Head of caudate nucleus (tissue), 42 donors: ENCODE measurements around the gene S100A7A.

Experiments used
- DNase-seq, 42 donors: peaks; one replicate each; pipeline versions ENCODE4 v3.0.0 to v3.0.0-alpha.2; 2020 to 2021; ENCODE audit warnings: mixed read lengths in 7 of 42
- intact Hi-C: fragments of 100-400 bp; cut with DNase I; formaldehyde crosslinking; loops from one replicate; pipeline ENCODE4 v1.15.0; 2022

Gene S100A7A

DNA sequence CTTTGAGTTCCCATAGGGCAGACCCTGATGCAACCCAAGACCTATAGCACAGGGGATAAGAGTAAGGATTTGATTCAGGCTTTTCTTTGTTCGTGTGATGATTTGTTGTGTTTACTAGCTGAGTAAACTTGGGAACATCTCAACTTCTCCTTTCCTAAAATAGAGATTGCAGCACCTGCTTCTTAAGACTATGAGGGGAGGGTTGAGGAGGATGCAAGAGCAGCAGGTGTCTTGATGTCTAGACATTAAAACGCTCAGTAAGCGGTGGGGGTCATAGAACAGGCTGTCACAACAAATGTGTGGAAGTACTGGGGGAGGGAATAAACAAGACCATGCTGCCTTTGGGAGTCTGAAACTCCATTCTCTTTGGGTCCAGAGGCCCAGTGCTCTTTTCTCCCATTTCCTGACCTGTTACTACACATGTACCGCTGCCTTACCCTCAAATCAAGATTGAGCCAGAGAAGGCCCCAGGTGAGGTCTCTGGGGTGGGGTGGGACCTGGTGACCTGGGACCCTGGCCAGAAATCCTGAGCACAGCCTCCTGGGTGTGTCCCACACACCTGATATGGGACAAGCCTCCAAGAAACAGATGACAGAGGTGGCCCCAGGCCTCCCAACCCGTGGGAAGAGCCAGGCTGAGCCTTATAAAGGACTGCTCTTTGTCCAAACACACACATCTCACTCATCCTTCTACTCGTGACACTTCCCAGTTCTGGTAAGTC lies at the start of gene S100A7A:
Gene S100A7A (plus strand): TSS at position 671 of the 721 bp plus-strand sequence. CDS start 1,563 bp downstream, outside the sequence.
- intact Hi-C loops, result no loop called here
- DNase-seq, result peak in 2 of 42 donors; percentile 1 to 6

DNA sequence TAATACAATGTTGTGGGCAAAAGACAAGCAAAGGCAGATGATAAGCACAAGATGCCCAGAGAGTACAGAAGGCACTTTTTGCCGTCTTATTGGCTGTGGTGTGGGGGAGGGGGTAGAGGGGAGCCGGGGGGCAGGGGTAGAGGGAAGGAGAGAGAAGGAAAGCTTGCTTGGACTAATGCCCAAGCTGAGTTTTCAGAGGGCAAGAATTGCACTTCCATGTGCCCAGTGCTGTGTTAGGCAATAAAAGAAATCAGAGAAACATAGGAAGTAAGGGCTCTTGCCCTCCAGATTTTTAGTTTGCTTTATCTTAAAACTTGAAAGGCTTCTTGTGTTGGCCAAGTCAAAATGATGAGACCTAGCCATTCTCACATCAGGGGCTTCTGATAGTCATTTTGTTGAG lies 49.2 kb upstream of the S100A7A start:
- no peak for DNase-seq
- intact Hi-C loops, result no loop called here

DNA sequence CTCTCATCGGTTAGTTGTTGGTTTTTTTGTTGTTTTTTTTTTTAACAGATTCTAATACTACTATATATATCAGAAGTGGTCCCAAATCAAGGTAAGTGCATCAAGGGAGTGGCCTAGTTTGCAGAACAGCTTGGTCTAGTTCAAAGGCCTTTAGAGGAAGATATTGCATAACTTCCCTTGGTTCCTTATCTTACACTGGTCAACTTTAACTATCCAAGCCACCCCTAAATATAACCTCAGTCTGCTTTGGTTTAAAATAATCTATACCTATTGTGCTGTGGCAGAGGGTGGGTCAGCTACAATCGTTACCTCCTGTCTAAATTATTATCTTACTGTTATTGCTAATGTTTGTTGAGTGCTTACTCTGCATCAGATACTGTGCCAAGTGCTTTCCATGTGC lies 47.8 kb upstream of the S100A7A start:
- intact Hi-C loops, result no loop called here
- no peak for DNase-seq

DNA sequence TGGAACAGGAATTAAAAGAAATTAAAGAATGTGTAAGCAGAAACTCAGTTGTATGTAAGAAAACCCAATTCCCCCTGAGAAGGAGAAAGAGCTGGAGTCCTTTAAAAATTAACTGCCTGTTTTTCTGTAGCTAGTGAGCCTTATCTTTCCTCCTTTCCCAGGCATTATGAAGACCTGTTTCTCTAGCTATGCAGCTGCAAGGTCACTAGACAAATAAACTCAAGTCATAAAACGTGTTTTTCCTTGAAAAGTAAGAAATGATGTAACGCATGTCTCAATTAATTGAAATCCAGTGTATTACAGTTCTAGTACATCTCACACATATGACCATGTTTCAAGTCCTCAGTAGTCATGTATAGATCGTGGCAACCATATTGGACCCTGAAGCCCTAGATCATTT lies 46.2 kb upstream of the S100A7A start:
- intact Hi-C loops, result no loop called here
- no peak for DNase-seq

DNA sequence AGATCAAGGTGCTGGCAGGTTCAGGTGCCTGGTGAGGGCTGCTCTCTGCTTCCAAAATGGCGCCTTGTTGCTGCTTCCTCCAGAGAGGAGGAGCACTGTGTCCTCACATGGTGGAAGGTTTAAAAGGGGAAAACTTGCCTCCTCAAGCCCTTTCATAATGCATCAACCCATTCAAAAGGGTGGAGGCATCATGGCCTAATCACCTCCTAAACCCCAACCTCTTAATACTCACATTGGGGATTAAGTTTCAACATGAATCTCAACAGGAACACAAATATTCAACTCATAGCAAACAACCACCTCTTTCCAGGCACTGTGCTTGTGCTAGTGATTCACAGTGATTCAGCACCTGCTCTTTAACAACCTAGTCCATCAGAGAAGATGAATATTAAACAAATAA lies 45.1 kb upstream of the S100A7A start:
- intact Hi-C loops, result no loop called here
- peak in 1 of 42 donors; percentile 2 for DNase-seq

DNA sequence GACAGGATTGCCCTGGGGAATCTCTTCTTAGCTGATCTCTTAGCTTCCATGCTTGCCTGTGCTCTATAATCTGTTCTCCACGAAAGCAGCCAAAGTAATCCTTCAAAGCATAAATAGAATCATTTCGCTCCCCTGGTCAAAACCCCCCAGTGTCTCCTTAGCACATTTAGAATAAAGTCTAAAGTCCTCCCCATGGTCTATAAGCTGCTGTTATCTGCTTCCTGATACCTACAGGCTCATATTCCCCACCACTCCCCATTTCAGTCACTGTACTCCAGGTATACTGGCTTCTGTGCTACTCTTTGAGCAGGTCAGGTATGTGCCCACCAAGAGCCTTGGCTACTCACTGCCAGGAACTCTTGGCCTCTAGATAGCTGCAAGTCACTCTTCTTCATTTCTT lies 43.7 kb upstream of the S100A7A start:
- no peak for DNase-seq
- intact Hi-C loops, result no loop called here

DNA sequence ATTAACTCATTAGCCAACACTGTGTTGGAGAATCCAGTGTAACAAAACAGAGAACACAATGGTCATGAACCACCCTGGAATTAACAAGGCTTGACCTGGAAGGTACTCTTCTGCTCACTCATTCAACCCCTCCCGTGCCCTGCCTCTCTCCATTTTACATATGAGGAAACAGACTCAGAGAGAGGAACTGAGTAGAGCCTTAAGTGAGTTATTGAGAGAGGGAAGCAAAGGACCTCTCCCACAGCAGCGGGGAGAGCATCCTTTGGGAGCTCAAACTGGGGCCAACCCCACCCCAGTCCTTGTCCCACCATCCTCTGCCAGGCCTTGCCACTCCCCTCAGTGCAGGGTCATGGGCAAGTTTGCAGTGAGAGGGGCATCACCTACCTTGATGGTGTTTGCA lies 42.2 kb upstream of the S100A7A start:
- intact Hi-C loops, result no loop called here
- peak in 5 of 42 donors; percentile 4 to 15 (median 13) for DNase-seq

DNA sequence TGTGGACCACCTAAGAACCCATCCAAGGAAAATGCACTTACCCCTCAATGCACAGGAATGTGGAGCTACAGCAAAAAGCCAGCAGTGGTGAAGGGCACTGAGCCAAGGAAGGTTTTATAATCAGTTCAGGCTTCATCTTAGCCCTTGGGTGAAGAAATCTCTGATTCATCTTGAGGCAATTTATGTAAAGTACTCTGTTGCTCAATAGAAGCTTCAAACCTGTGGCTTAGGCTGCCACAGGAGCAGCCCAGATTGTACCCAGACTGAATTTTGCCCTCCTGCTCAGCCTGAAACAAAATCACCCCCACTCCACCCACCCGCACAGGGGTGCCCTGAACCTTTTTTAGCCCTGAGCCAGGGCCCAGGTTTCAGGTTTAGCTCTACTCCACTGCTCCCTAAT lies 40.8 kb upstream of the S100A7A start, which contains the start of gene S100A12:
Gene S100A12 (minus strand): TSS at position 111 of the 400 bp plus-strand sequence. CDS start 1,029 bp downstream, outside the sequence.
- intact Hi-C loops, result no loop called here
- DNase-seq, result peak in 25 of 42 donors; percentile 8 to 73 (median 38)

DNA sequence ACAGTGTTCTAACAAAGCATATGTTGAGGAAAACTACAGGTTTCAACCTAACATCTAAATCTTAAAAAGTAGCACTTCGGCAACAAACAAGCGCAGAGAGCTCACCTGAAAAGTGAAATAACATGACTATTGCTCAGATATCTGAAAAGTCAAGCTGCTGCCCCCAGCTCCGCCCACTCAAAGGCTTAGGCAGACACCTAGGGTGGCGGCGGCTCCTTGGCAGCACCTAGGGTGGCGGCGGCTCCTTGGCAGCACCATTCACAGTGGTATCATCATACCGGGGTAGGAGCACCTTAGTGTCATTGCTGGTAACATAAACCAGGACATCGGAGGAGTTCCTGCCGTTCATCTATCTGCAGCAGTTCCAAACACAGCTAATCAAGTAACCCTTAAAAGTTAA lies 36.7 kb upstream of the S100A7A start:
- intact Hi-C loops, result no loop called here
- DNase-seq, result peak in 34 of 42 donors; percentile 17 to 84 (median 48)

DNA sequence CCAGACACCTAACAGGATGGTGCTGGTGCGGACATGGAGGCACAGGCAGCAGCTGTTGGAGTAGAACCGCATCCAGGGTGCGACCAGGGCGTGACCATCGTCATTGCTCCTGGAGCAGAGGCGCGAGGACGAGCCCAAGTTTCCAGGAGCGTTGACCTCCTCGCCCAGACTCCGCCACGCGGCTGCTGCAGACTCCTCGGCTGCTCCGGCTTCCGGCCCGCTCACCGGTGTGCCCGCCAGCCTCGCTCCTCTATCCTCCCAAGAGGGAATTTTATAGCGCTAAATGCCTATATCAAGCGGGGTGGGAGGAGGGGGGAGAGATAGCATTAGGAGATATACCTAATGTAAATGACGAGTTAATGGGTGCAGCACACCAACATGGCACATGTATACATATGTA lies 35.6 kb upstream of the S100A7A start:
- DNase-seq, result peak in 2 of 42 donors; percentile 26 to 40
- intact Hi-C loops, result no loop called here

DNA sequence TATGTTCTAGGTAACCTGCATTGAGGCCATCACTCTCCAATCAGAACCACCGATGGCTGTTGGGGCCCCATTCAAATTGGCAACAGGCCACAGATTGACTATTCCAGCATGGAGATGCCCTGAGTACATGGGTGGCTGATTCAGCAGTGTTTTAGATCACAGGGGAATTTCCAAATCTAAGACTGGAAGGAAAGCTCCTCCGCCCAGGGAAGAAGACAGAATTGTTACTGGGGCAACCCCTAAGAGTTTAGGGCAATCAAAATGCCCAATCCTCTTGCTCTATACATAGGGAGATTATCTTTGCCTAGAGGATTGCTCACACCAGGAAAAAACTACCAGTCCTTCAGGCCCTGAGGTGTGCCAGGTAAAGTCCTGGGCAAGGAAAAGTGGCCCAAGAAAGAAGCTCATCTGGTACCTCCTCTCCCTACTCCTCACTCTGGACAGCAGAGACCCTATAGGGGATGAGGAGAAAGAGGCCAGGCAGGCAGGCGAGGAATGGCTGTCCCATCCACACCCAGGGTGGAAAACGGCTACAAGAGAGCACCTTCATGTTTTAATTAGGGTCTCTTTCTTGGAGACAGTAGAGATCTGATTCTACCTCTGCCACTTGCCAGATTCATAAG lies 31.3 kb upstream of the S100A7A start:
- intact Hi-C loops, result no loop called here

DNA sequence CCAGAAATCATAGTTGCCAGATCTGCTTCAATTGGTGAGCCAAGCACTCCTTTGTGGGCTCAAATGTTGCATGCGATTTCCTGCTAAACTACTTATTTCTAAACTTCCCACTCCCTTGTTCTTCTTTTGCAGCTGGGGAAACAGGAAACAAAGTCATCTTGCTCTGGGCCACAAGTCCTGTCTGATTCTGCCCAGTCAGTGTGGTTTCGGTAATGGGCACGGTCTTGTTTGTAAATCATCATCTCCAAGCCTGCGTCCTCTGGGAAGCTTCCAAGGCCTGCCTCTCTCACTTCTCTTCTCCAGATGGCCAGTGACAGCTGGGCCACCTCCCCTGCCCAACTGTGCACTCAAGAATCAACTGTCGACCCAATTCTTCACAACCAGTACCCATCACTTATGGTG lies 29.8 kb upstream of the S100A7A start:
- DNase-seq, result peak in 29 of 42 donors; percentile 13 to 68 (median 36)
- intact Hi-C loops, result no loop called here

More for the DNA sequence above, 31.3 kb upstream of the S100A7A start:
- DNase-seq, result peak in 4 of 42 donors; percentile 2 to 17 (median 11)

DNA sequence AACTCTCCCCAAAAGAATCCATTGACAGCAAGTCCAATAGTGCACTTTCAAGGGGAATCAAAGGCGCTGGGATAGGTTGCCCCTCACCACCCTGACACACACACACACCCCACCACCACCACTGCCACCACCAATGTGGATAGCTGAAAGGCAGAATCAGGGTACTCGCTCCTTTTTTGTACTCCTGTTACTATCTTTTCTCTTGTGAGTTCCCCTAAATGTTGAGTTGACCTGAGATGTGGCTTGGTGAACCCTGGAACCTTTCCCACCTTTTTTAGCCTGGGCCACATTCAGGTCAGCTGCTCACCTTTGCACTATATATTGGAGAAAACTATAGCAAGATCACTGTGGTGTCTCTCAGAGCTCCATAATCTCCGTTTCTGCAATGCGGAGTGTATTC lies 29.3 kb upstream of the S100A7A start:
- intact Hi-C loops, result no loop called here
- DNase-seq, result peak in 2 of 42 donors; percentile 2 to 9

DNA sequence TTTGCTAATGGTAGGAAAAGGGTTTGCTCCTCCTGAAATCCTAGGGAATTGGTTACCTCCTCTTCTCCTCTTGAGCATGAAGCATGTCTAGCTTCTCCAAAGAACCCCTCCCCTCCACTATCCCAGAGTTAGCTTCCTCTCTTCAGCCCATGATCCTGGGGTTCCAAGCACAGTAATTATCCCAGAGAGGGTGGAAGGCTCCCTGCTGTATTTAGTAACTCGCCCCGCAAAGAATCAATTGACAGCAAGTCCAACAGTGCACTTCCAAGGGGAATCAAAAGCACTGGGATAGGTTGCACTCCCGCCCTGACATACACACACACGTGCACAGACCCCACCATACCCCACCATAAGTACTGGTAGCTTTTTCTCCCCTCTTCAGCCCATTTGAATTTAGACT lies 28.5 kb upstream of the S100A7A start:
- DNase-seq, result peak in 3 of 42 donors; percentile 1 to 17 (median 1)
- intact Hi-C loops, result no loop called here

DNA sequence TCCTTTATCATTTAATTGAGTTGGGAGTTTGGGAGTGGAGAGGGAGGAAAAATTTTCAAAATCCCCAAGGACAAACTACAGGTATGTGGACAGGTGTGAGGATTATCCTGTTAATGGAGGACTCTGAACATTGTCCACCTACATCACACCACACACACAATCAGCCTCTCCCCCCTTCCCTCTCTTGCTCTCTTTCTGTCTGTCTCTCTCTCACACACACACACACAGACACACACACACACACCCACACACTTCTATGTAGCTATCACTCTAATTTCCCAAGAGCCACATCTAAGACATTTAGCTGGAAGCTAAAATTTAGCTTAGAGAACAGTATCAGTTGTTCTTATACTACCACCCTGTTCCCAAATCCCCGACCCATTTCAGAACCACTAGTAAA lies 26.9 kb upstream of the S100A7A start:
- intact Hi-C loops, result no loop called here

DNA sequence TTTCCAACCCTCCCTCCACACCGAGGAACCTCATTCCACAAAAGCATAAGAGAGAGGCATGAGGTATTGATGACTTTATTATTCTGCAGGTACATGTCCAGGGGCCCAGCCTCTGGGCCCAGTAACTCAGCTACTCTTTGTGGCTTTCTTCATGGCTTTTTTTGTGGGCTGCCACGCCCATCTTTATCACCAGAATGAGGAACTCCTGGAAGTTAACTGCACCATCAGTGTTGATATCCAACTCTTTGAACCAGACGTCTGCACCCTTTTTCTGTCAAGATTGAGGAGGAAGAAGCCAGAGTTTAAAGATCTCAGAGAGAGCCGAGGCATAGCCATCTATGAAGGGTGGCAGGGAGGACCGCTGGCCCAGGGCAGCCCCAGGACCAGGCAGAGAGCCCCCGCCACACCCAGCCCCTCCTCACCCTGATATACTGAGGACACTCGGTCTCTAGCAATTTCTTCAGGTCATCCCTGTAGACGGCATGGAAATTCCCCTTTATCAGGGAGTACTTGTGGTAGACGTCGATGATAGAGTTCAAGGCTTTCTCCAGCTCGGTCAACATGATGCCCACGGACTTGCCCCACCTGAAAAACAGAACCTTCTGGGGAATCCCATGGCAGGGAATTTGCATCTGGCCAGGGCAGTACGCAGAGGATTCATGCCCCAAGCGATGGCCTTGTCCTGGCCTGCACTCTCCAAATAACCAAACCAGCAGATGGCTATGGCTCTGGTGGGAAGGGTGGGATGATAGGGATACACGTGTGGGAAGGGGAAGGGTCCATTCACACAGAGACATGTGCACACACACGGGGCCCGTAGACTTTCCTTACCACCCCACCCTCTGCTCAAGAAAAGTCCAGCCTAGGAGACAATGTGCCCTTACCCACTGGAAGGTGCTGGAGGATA lies 26.1 kb upstream of the S100A7A start:
- DNase-seq, result peak in 4 of 42 donors; percentile 5 to 22 (median 9)

More for the DNA sequence above, 26.9 kb upstream of the S100A7A start:
- peak in 7 of 42 donors; percentile 8 to 44 (median 27) for DNase-seq

DNA sequence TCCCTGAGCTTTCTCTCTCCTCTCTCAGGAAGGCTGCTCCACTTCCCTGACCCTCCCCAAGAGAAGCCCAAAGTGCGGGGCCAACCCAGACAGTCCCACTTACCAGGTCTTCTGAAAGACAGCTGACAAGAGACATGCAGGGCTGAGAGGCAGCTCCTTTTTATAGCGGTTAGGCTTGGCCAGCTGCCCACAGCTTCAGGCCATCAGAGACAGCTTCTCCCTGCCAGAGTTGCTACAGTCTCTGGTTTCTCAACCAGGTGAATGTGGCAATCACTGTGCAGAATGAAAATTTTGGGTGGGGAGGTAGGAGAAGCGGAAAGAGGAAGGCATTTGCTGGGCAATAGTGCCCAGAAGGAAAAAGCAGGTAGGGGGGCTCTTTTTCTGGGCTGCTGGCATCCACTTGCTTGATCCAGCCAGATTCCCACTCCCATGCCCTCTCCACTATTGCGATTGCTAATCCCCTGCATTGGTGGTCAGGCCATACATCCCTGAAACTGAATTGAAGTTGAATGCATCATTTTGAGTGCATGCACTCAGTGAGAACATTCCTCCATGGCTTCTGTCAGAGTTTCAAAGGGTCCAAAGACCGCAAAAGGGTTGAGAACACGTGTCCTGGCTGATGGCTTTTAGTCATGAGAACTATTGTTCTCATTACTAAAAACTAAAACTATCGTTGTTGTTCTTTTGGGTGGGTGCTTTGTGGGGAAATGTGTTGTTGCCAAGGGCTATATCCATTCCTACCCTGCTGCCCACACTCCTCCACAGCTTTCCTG lies 25.2 kb upstream of the S100A7A start, which contains the start of gene S100A8:
Gene S100A8 (minus strand): TSS at position 136 of the 773 bp plus-strand sequence. CDS start 538 bp downstream, outside the sequence.
- DNase-seq, result peak in 33 of 42 donors; percentile 17 to 75 (median 37)
- intact Hi-C loops, result no loop called here

More for the DNA sequence above, 26.1 kb upstream of the S100A7A start:
- intact Hi-C loops, result no loop called here

DNA sequence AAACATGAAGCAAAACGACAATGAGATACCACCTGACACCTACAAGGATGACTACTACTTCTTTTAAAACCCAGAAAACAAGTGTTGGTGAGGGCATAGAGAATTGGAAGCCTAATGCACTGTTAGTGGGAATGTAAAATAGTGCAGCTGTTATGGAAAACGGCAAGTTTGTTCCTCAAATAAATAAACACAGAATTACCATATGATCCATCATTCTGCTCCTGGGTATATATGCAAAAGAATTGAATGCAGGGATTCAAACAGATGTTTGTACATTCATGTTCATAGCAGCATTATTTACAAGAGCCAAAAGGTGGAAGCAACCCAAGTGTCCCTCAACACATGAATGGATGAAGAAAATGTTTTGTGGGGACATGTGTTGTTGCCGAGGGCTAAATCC lies 24.1 kb upstream of the S100A7A start:
- no peak for DNase-seq
- intact Hi-C loops, result no loop called here
